GM12874 (cell line): ENCODE measurements around the gene VPS72.

Experiments
- TF ChIP-seq, protein P1 (sequence below): IDR thresholded peaks from 2 replicates; pipeline ENCODE4 v1.5.1; 2011; ENCODE audit warnings: low read depth, mild to moderate bottlenecking, control low read depth, low read length, moderate library complexity; ENCODE audit not compliant: insufficient read depth

The VPS72 gene

DNA sequence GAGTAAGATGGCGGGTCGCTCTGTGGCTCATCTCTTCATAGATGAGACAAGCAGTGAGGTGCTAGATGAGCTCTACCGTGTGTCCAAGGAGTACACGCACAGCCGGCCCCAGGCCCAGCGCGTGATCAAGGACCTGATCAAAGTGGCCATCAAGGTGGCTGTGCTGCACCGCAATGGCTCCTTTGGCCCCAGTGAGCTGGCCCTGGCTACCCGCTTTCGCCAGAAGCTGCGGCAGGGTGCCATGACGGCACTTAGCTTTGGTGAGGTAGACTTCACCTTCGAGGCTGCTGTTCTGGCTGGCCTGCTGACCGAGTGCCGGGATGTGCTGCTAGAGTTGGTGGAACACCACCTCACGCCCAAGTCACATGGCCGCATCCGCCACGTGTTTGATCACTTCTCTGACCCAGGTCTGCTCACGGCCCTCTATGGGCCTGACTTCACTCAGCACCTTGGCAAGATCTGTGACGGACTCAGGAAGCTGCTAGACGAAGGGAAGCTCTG lies 31.2 kb downstream of the VPS72 start:
- TF ChIP-seq, protein P1, sequence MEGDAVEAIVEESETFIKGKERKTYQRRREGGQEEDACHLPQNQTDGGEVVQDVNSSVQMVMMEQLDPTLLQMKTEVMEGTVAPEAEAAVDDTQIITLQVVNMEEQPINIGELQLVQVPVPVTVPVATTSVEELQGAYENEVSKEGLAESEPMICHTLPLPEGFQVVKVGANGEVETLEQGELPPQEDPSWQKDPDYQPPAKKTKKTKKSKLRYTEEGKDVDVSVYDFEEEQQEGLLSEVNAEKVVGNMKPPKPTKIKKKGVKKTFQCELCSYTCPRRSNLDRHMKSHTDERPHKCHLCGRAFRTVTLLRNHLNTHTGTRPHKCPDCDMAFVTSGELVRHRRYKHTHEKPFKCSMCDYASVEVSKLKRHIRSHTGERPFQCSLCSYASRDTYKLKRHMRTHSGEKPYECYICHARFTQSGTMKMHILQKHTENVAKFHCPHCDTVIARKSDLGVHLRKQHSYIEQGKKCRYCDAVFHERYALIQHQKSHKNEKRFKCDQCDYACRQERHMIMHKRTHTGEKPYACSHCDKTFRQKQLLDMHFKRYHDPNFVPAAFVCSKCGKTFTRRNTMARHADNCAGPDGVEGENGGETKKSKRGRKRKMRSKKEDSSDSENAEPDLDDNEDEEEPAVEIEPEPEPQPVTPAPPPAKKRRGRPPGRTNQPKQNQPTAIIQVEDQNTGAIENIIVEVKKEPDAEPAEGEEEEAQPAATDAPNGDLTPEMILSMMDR: no peak

DNA sequence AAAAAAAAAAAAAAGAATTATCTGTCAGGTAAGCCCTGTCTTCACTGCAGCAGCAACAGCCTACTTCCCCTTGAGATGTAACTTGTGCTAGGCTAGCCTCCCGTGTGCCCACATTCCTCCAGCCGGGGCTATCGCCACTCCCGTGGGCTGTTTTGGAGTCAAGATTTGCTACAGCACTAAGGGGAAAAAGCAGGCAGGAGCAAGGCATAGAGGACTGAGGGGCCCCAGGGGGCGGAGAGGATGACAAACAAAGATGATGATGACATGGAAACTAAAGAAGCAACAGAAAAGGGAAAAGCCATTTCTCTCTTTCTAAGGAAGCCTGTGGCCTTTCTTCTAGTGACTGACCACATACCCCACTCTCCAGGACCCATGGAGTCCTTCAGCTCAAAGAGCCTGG lies 31.7 kb downstream of the VPS72 start:
- TF ChIP-seq, protein P1: no peak

DNA sequence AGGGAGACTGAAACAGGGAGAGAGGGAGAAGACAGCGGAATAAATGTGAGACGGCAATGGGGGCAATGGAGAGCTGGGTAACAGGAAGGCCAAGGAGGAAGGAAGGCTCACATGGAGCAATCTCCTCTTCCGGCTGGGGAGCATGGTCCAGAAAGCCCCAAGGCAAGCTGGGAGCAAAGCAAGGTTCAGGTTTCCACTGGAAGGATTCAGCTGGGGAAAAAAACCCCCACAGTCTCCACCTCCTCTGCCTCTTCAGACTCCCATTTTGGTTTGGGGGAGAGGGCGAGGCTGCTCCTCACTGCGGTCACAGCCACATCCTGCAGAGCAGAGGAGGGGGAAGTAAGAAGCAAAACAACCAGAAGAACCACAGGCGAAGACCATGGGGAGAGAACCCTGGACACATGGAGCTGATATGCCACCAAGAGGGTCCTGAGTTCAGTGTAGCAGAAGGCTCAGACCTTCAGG lies 32.9 kb downstream of the VPS72 start:
- TF ChIP-seq, protein P1: no peak

DNA sequence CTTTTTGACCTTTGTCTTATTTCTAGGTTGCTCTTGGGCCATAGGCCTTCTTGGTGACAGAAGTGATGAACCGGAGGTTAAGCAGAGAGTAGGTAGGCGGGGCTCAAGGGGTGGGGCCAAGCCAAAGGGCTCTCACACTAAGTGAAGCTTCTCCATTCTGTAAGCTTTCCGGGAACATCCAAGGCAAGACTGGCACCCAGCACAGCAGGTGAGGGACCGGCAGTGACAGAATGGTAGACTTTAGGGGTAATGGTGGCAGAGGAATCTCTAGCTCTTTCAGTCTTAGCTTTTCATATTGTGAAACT lies 33.5 kb downstream of the VPS72 start, which contains the start of gene TNFAIP8L2:
TNFAIP8L2 (plus strand) TSS at position 135 of the 305 bp plus-strand sequence. CDS start 2,049 bp downstream, outside the sequence.
- TF ChIP-seq, protein P1: no peak

DNA sequence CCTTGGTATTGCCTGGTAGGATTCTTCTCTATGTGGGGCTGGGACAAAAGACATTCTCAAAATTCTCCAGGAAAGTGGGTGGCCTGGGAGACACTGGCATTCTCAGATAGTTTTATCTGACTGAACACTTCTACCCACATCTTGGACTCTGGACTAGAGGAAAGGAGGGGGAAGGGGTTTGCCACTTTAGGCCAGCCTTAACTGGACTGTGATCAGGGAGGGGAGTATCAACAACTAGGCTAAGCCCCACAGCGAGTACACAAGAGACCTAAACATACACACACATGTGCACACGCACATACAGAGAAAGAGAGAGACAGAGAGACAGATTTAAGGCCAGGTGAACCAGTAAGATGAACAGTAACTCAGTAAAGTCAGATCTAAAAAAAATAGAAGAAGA lies 42.3 kb downstream of the VPS72 start:
- TF ChIP-seq, protein P1: no peak

DNA sequence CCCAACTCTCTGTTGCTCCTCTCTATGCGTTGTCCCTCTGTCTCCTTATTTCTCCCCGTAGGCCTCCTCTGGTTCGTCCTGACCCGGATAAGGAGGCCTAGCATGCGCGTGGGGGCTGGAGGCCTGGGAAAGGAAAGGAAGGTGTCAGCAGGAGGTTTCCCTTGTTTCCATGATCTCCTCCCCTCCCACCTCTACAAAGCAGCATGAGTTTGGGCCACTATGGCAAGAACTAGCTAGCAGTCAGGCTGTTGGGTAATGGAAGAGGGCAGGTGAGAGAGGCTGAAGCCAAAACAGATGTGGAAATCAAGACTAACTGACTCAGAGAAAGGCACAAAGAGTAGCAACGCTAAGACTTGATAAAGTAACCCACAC lies 42.9 kb downstream of the VPS72 start:
- TF ChIP-seq, protein P1: no peak

DNA sequence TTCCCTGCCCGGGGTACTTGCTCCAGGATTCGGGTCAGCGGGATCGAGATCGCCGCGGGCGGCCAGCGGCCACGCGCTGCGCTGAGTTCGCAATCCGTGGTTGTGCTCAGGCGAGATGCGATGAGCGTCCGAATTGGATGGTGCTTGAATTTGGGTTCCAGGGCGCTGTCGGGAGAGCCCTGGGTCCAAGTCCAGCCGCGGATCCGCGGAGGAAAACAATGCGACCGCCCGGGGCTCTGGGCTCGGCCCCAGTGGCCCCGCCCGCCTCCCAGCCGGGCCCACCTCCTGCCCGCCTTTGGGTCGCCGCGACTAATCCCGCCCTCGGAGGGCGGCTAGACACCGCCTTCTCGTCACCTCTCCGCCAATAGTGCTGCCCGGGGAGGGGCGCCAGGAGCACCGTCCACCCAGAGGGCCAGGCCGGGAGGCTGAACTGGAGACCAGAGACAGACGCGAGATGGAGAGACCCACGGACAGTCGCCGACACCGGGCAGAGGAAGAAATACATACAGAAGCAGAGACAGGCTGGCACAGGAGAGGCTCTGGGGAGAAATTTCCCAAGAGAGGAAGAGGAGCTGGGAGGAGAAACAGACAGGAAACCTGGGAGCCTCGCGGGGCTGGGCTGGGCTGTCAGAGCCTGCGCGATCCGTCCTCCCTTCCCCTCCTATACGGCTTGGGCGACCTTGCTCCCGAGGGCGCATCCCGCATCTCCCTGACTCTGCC lies 43.4 kb downstream of the VPS72 start, which contains the start of gene SEMA6C:
SEMA6C (minus strand) TSS at position 220 of the 720 bp plus-strand sequence. CDS start 4,010 bp downstream, outside the sequence.
- TF ChIP-seq, protein P1: no peak
